Tibial nerve (tissue), 4 donors: ENCODE measurements around the gene VWA8. TPM values are rescaled to one million over a fixed set of nuclear protein-coding genes. Genes with fewer than 3 reads are reported as not detected.
A peak's percentile ranks its signal among the peaks of the same experiment; 100 is the strongest.

Experiments
- DNase-seq, 2 donors: peaks; one replicate each; pipeline ENCODE4 v3.0.0-alpha.2; 2019; ENCODE audit warnings: low spot score in 2 of 2
- H3K27ac ChIP-seq, 4 donors: fragments of 200-600 bp; sonication (generic) in 3 of 4; one replicate each; pipeline ENCODE4 v1.5.1; 2017 to 2019; ENCODE audit warnings: mild to moderate bottlenecking in 1 of 4
- H3K27me3 ChIP-seq, 2 donors: fragments of 200-600 bp; sonication (generic) in 1 of 2; one replicate each; pipeline versions ENCODE4 v1.5.1 to v1.6.0; 2017 to 2019
- H3K36me3 ChIP-seq, 3 donors: fragments of 200-600 bp; sonication (generic); one replicate each; pipeline ENCODE4 v1.5.1; 2018 to 2019
- H3K4me1 ChIP-seq, 4 donors: fragments of 200-600 bp; sonication (generic) in 3 of 4; one replicate each; pipeline ENCODE4 v1.5.1; 2017 to 2019
- H3K4me3 ChIP-seq, 4 donors: fragments of 200-600 bp; sonication (generic) in 3 of 4; one replicate each; pipeline ENCODE4 v1.5.1; 2017 to 2019; ENCODE audit warnings: mild to moderate bottlenecking in 1 of 4, moderate library complexity in 1 of 4
- H3K9me3 ChIP-seq, 4 donors: fragments of 200-600 bp; sonication (generic) in 3 of 4; one replicate each; pipeline ENCODE4 v1.5.1; 2017 to 2019
- CTCF ChIP-seq, 5 experiments: fragments of 200-600 bp in 3 of 5; fragments of 450-650 bp in 2 of 5; sonication (generic) in 3 of 5; IDR thresholded peaks; one replicate each; pipeline ENCODE4 v1.5.1; 2016 to 2019; ENCODE audit warnings: antibody characterized with exemption in 5 of 5, mild to moderate bottlenecking in 3 of 5, moderate library complexity in 2 of 5
- EP300 ChIP-seq, 2 donors: sonication (generic); formaldehyde crosslinking; IDR thresholded peaks; one replicate each; pipeline ENCODE4 v1.6.1; 2017; ENCODE audit warnings: antibody characterized with exemption in 2 of 2, mild to moderate bottlenecking in 1 of 2
- POLR2A ChIP-seq, 2 donors: fragments of 450-650 bp; IDR thresholded peaks; one replicate each; pipeline ENCODE4 v1.6.1; 2017; ENCODE audit warnings: antibody characterized with exemption in 2 of 2, mild to moderate bottlenecking in 2 of 2, moderate library complexity in 2 of 2
- WGBS, 2 donors: methylation state at CpG; one replicate each; pipeline ENCODE4 v1.1.5; 2018; 5-methylcytosine and 5-hydroxymethylcytosine counted together
- total RNA-seq, 4 donors: library from RNA; depleted of rRNA; stranded (reverse); fragments of >200 nt; gene quantifications; one replicate each; pipeline ENCODE4 v1.1.0, GENCODE V29; 2016

Gene VWA8
- total RNA-seq, 4 donors from 2014 or later, result 20.8 to 36.9 (median 22.4) TPM

GRCh38 chr13:41563984-41564365, 396.9 kb downstream of the VWA8 start:
- Histone ChIP-seq H3K4me3 (no peak overlapping the region), H3K27ac (peak overlapping the region; percentile 37 to 83 (median 62)), H3K36me3 (no peaks in the 10 kb centered on the region), H3K4me1 (peaks cover 0 to 81% (median 43%) of the 10 kb centered on the region in 4 donors), H3K27me3 (no peaks in the 10 kb centered on the region), H3K9me3 (no peaks in the 10 kb centered on the region)
- 33 to 43% methylated on average over 2 of the region's 2 CpGs for WGBS, 2 donors
- DNase-seq, result no peak
- TF ChIP-seq EP300 (IDR thresholded peaks at IDR 0.05) (no peak), CTCF (IDR thresholded peaks at IDR 0.05) (no peak), POLR2A (IDR thresholded peaks at IDR 0.05) (no peak)

- H3K4me3 ChIP-seq, result no peak overlapping the region
- H3K36me3 ChIP-seq, result no peaks in the 10 kb centered on the region
- 33 to 40% methylated on average over 7 of the region's 7 CpGs for WGBS, 2 donors
- no peaks in the 10 kb centered on the region for H3K27me3 ChIP-seq
- TF ChIP-seq EP300 (IDR thresholded peaks at IDR 0.05) (peak in 1 of 2 donors; percentile 31), CTCF (IDR thresholded peaks at IDR 0.05) (no peak)
- H3K9me3 ChIP-seq, result no peaks in the 10 kb centered on the region
- no peak for DNase-seq
- H3K4me1 ChIP-seq, result peaks cover 0 to 80% (median 42%) of the 10 kb centered on the region in 4 donors
- peak overlapping the region; percentile 37 to 83 (median 72) for H3K27ac ChIP-seq
Measured at GRCh38 chr13:41563341-41563983, 397.4 kb downstream of the VWA8 start.

GRCh38 chr13:41562541-41563178, 398.2 kb downstream of the VWA8 start:
- Histone ChIP-seq H3K4me3 (no peak overlapping the region), H3K9me3 (no peaks in the 10 kb centered on the region), H3K27ac (peak overlapping the region; percentile 37 to 83 (median 72)), H3K36me3 (no peaks in the 10 kb centered on the region), H3K27me3 (no peaks in the 10 kb centered on the region), H3K4me1 (peaks cover 0 to 72% (median 38%) of the 10 kb centered on the region in 4 donors)
- DNase-seq, result no peak
- 53 to 69% methylated on average over 6 of the region's 6 CpGs for WGBS, 2 donors
- TF ChIP-seq POLR2A (IDR thresholded peaks at IDR 0.05), result no peak
- TF ChIP-seq CTCF (IDR thresholded peaks at IDR 0.05), result no peak
- no peak for TF ChIP-seq EP300 (IDR thresholded peaks at IDR 0.05)

- WGBS, 2 donors, result 20 to 29% methylated on average over 7 of the region's 7 CpGs
- DNase-seq, result peak; percentile 59 to 76
Measured at GRCh38 chr13:41562083-41562482, 398.8 kb downstream of the VWA8 start.

More at GRCh38 chr13:41562083-41562482, 398.8 kb downstream of the VWA8 start:
- Histone ChIP-seq H3K27me3 (no peaks in the 10 kb centered on the region), H3K27ac (peak overlapping the region; percentile 37 to 83 (median 72)), H3K9me3 (no peaks in the 10 kb centered on the region), H3K4me1 (peaks cover 0 to 66% (median 35%) of the 10 kb centered on the region in 4 donors), H3K36me3 (no peaks in the 10 kb centered on the region), H3K4me3 (no peak overlapping the region)
- TF ChIP-seq EP300 (IDR thresholded peaks at IDR 0.05) (peak in 1 of 2 donors; percentile 42), CTCF (IDR thresholded peaks at IDR 0.05) (no peak)
